Measurements from ENCODE around the gene MTF2.
"Not testable (repeated sequence)": the region's sequence is repeated elsewhere in the genome, so short reads cannot be mapped to it uniquely, and the experiment has no call there.

Gene MTF2

DNA sequence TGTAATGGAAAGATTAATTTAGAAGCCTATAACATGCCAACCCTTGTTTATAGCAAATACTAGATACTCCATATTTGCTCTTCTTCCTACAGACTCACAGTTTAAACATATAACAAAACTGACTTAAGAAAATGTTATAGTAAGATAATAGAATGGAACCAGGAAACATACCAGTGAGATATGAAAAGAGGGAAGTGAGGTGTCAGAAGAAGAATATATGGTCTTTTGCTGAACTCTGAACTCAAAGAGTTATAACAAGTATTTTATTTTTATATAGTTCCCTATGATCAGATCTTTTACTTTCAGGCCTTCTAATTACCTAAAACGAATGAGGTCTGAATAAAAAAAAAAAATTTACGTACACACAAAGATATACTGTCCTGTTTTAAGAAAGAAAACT, 80.3 kb downstream of the MTF2 start:
- H3K14ac ChIP-seq (ENCODE audit: low read length) = no peak overlapping the region
- H2BK12ac ChIP-seq (ENCODE audit: low read length) = no peak overlapping the region
- H3K9me3 ChIP-seq (replicated peaks in 1 of 2; ENCODE audit: control insufficient read depth in 2 of 2, insufficient read depth in 1 of 2, low read depth in 1 of 2, low read length in 2 of 2) = no peaks in the 10 kb centered on the region
- no peak overlapping the region for H2AFZ ChIP-seq (ENCODE audit: low read length)
- H3K79me1 ChIP-seq (ENCODE audit: low read depth, low read length) = no peaks in the 10 kb centered on the region
- H4K91ac ChIP-seq (ENCODE audit: low read depth, low read length, poor library complexity) = no peak overlapping the region
- peaks cover 2 to 58% of the 10 kb centered on the region in 2 donors for H3K36me3 ChIP-seq (replicated peaks in 1 of 2; ENCODE audit: control insufficient read depth in 2 of 2, insufficient read depth in 2 of 2, low read length in 2 of 2)
- no CpG with 5 or more reads among the region's 2 CpGs for WGBS, 2 donors (ENCODE audit: extremely low coverage in 2 of 2, insufficient read length in 2 of 2, insufficient replicate concordance in 1 of 2)
- no peak overlapping the region for H3K4ac ChIP-seq (ENCODE audit: low read length)
- H3K23ac ChIP-seq (ENCODE audit: low read depth, low read length, poor library complexity) = no peak overlapping the region
- H3K27ac ChIP-seq (replicated peaks; ENCODE audit: low read length) = no peak overlapping the region
- H3K4me2 ChIP-seq (ENCODE audit: insufficient read depth, low read length, poor library complexity, severe bottlenecking) = no peak overlapping the region
- no peak overlapping the region for H2BK5ac ChIP-seq (ENCODE audit: low read length)
- H3K9ac ChIP-seq (ENCODE audit: low read depth, low read length, poor library complexity) = no peak overlapping the region
- H2AK5ac ChIP-seq (ENCODE audit: low read depth, low read length) = no peak overlapping the region
- no peak for DNase-seq (ENCODE audit: low spot score)
- H2BK120ac ChIP-seq (ENCODE audit: low read depth, low read length) = no peak overlapping the region
- no peaks in the 10 kb centered on the region for H3K27me3 ChIP-seq (ENCODE audit: control insufficient read depth in 3 of 3, insufficient read depth in 3 of 3, low read depth in 1 of 3, low read length in 3 of 3)
- H3K18ac ChIP-seq (ENCODE audit: low read length) = no peak overlapping the region
- H3K4me3 ChIP-seq (ENCODE audit: low read length in 2 of 2) = no peak overlapping the region
- no peak overlapping the region for H2BK15ac ChIP-seq (ENCODE audit: low read length)
- no peaks in the 10 kb centered on the region for H3K4me1 ChIP-seq (ENCODE audit: control insufficient read depth in 2 of 2, insufficient read depth in 1 of 2, low read depth in 1 of 2, low read length in 2 of 2)
- H4K8ac ChIP-seq (ENCODE audit: low read depth, low read length) = no peak overlapping the region

DNA sequence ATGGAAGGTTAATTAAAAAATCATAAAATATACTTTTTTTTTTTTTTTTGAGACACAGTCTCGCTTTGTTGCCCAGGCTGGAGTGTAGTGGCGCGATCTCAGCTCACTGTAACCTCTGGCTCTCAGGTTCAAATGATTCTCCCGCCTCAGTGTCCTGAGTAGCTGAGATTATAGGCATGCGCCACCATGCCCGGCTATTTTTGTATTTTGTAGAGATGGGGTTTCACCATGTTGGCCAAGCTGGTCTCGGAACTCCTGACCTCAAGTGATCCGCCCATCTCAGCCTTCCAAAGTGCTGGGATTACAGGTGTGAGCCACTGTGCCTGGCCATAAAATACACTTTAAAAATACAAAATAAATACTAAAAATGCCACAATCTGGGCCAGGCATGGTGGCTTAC, 84.2 kb downstream of the MTF2 start:
- not testable (repeated sequence) for H2BK15ac ChIP-seq (ENCODE audit: low read length); DNase-seq (ENCODE audit: low spot score); H3K18ac ChIP-seq (ENCODE audit: low read length); H2BK12ac ChIP-seq (ENCODE audit: low read length); H2AK5ac ChIP-seq (ENCODE audit: low read depth, low read length); H3K4ac ChIP-seq (ENCODE audit: low read length); H4K8ac ChIP-seq (ENCODE audit: low read depth, low read length); H3K4me3 ChIP-seq (ENCODE audit: low read length in 2 of 2); H2AFZ ChIP-seq (ENCODE audit: low read length); H3K27ac ChIP-seq (replicated peaks; ENCODE audit: low read length); H3K9me3 ChIP-seq (replicated peaks in 1 of 2; ENCODE audit: control insufficient read depth in 2 of 2, insufficient read depth in 1 of 2, low read depth in 1 of 2, low read length in 2 of 2); H3K9ac ChIP-seq (ENCODE audit: low read depth, low read length, poor library complexity); H3K23ac ChIP-seq (ENCODE audit: low read depth, low read length, poor library complexity); H3K4me1 ChIP-seq (ENCODE audit: control insufficient read depth in 2 of 2, insufficient read depth in 1 of 2, low read depth in 1 of 2, low read length in 2 of 2); H4K91ac ChIP-seq (ENCODE audit: low read depth, low read length, poor library complexity); H2BK120ac ChIP-seq (ENCODE audit: low read depth, low read length); H2BK5ac ChIP-seq (ENCODE audit: low read length); H3K79me1 ChIP-seq (ENCODE audit: low read depth, low read length); H3K14ac ChIP-seq (ENCODE audit: low read length); H3K4me2 ChIP-seq (ENCODE audit: insufficient read depth, low read length, poor library complexity, severe bottlenecking); H3K27me3 ChIP-seq (ENCODE audit: control insufficient read depth in 3 of 3, insufficient read depth in 3 of 3, low read depth in 1 of 3, low read length in 3 of 3)
- no CpG with 5 or more reads among the region's 8 CpGs for WGBS, 2 donors (ENCODE audit: extremely low coverage in 2 of 2, insufficient read length in 2 of 2, insufficient replicate concordance in 1 of 2)
- H3K36me3 ChIP-seq (replicated peaks in 1 of 2; ENCODE audit: control insufficient read depth in 2 of 2, insufficient read depth in 2 of 2, low read length in 2 of 2) = peaks cover 0 to 21% of the 10 kb centered on the region in 2 donors

DNA sequence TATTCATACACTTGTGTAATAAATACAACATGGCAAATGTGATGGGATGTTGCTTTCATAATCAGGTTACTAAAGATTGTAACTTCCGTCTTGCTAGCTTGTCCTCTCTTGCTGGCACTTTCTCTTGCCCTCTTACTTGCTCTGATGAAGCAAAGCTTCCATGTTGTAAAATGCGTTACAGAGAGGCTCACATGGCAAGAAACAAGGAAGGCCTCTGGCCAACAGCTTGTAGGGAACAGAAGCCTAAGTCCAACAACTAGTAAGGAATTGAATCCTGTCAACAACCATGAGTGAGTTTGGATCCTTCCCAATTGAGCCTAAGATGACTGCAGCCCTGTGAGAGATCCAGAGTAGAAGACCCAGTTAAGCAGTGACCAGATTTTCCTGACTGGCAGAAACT, 85.7 kb downstream of the MTF2 start:
- H3K36me3 ChIP-seq (replicated peaks in 1 of 2; ENCODE audit: control insufficient read depth in 2 of 2, insufficient read depth in 2 of 2, low read length in 2 of 2) = peaks cover 0 to 6% of the 10 kb centered on the region in 2 donors
- no peak overlapping the region for H3K23ac ChIP-seq (ENCODE audit: low read depth, low read length, poor library complexity)
- H3K4me3 ChIP-seq (ENCODE audit: low read length in 2 of 2) = no peak overlapping the region
- H2BK120ac ChIP-seq (ENCODE audit: low read depth, low read length) = no peak overlapping the region
- no peak overlapping the region for H3K4me2 ChIP-seq (ENCODE audit: insufficient read depth, low read length, poor library complexity, severe bottlenecking)
- no peak overlapping the region for H3K9ac ChIP-seq (ENCODE audit: low read depth, low read length, poor library complexity)
- no peak overlapping the region for H3K18ac ChIP-seq (ENCODE audit: low read length)
- H3K14ac ChIP-seq (ENCODE audit: low read length) = no peak overlapping the region
- H2AK5ac ChIP-seq (ENCODE audit: low read depth, low read length) = no peak overlapping the region
- H3K4ac ChIP-seq (ENCODE audit: low read length) = no peak overlapping the region
- no peak overlapping the region for H3K27ac ChIP-seq (replicated peaks; ENCODE audit: low read length)
- H3K79me1 ChIP-seq (ENCODE audit: low read depth, low read length) = peaks cover 2% of the 10 kb centered on the region
- no peak overlapping the region for H4K91ac ChIP-seq (ENCODE audit: low read depth, low read length, poor library complexity)
- H2BK5ac ChIP-seq (ENCODE audit: low read length) = no peak overlapping the region
- no peak overlapping the region for H2AFZ ChIP-seq (ENCODE audit: low read length)
- H2BK12ac ChIP-seq (ENCODE audit: low read length) = no peak overlapping the region
- no peak overlapping the region for H2BK15ac ChIP-seq (ENCODE audit: low read length)
- no peaks in the 10 kb centered on the region for H3K27me3 ChIP-seq (ENCODE audit: control insufficient read depth in 3 of 3, insufficient read depth in 3 of 3, low read depth in 1 of 3, low read length in 3 of 3)
- no peaks in the 10 kb centered on the region for H3K4me1 ChIP-seq (ENCODE audit: control insufficient read depth in 2 of 2, insufficient read depth in 1 of 2, low read depth in 1 of 2, low read length in 2 of 2)
- H4K8ac ChIP-seq (ENCODE audit: low read depth, low read length) = no peak overlapping the region
- WGBS, 2 donors (ENCODE audit: extremely low coverage in 2 of 2, insufficient read length in 2 of 2, insufficient replicate concordance in 1 of 2) = no CpG with 5 or more reads among the region's 2 CpGs
- H3K9me3 ChIP-seq (replicated peaks in 1 of 2; ENCODE audit: control insufficient read depth in 2 of 2, insufficient read depth in 1 of 2, low read depth in 1 of 2, low read length in 2 of 2) = no peaks in the 10 kb centered on the region
- DNase-seq (ENCODE audit: low spot score) = no peak

DNA sequence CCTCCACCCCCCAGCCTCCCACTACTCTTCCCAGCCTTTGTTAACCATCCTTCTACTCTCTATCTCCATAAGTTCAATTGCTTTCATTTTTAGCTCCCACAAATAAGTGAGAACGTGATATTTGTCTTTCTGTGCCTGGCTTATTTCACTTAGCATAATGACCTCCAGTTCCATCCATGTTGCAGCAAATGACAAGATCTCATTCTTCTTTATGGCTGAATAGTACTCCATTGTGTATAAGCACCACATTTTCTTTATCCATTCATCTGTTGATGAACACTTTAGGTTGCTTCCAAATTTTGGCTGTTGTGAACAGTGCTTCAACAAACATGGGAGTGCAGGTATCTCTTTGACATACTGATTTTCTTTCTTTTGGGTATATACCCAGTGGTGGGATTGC, 86.8 kb downstream of the MTF2 start:
- not testable (repeated sequence) for H3K27me3 ChIP-seq (ENCODE audit: control insufficient read depth in 3 of 3, insufficient read depth in 3 of 3, low read depth in 1 of 3, low read length in 3 of 3); H3K18ac ChIP-seq (ENCODE audit: low read length); H4K8ac ChIP-seq (ENCODE audit: low read depth, low read length); H4K91ac ChIP-seq (ENCODE audit: low read depth, low read length, poor library complexity); H3K23ac ChIP-seq (ENCODE audit: low read depth, low read length, poor library complexity); H3K4me2 ChIP-seq (ENCODE audit: insufficient read depth, low read length, poor library complexity, severe bottlenecking); H3K4me3 ChIP-seq (ENCODE audit: low read length in 2 of 2); H3K79me1 ChIP-seq (ENCODE audit: low read depth, low read length); H3K9ac ChIP-seq (ENCODE audit: low read depth, low read length, poor library complexity); H2BK5ac ChIP-seq (ENCODE audit: low read length); H3K27ac ChIP-seq (replicated peaks; ENCODE audit: low read length); H2BK12ac ChIP-seq (ENCODE audit: low read length); H2AFZ ChIP-seq (ENCODE audit: low read length); H2BK120ac ChIP-seq (ENCODE audit: low read depth, low read length); H3K9me3 ChIP-seq (replicated peaks in 1 of 2; ENCODE audit: control insufficient read depth in 2 of 2, insufficient read depth in 1 of 2, low read depth in 1 of 2, low read length in 2 of 2); H3K14ac ChIP-seq (ENCODE audit: low read length); H2AK5ac ChIP-seq (ENCODE audit: low read depth, low read length); H3K4ac ChIP-seq (ENCODE audit: low read length); H3K4me1 ChIP-seq (ENCODE audit: control insufficient read depth in 2 of 2, insufficient read depth in 1 of 2, low read depth in 1 of 2, low read length in 2 of 2); H3K36me3 ChIP-seq (replicated peaks in 1 of 2; ENCODE audit: control insufficient read depth in 2 of 2, insufficient read depth in 2 of 2, low read length in 2 of 2); DNase-seq (ENCODE audit: low spot score); H2BK15ac ChIP-seq (ENCODE audit: low read length)
- no CpG with 5 or more reads among the region's 1 CpG for WGBS, 2 donors (ENCODE audit: extremely low coverage in 2 of 2, insufficient read length in 2 of 2, insufficient replicate concordance in 1 of 2)
